Loucy (cell line): ENCODE measurements around the gene CCDC182.

Experiments used
- H2AFZ ChIP-seq: fragments of 200-600 bp; sonication (generic); 2 replicates; pipeline ENCODE4 v1.6.0; 2016; ENCODE audit warnings: antibody characterized with exemption, mild to moderate bottlenecking, low read length, moderate library complexity
- H3F3A ChIP-seq: fragments of 200-600 bp; 2 replicates; pipeline ENCODE4 v1.6.0; 2016; ENCODE audit warnings: antibody characterized with exemption, low read depth, mild to moderate bottlenecking
- H3K27me3 ChIP-seq: fragments of 200-600 bp; sonication (generic); 2 replicates; pipeline ENCODE4 v1.6.1; 2014; ENCODE audit warnings: low read length, mild to moderate bottlenecking; ENCODE audit not compliant: insufficient read depth, poor library complexity, severe bottlenecking
- H3K36me3 ChIP-seq: fragments of 200-600 bp; sonication (generic); 2 replicates; pipeline ENCODE4 v1.6.1; 2016; ENCODE audit warnings: low read length; ENCODE audit not compliant: insufficient read depth
- H3K4me1 ChIP-seq: fragments of 200-600 bp; sonication (generic); 2 replicates; pipeline ENCODE4 v1.5.1; 2014; ENCODE audit warnings: low read length, mild to moderate bottlenecking; ENCODE audit not compliant: insufficient read depth, poor library complexity, severe bottlenecking
- H3K4me2 ChIP-seq: fragments of 200-600 bp; sonication (generic); 2 replicates; pipeline ENCODE4 v1.6.0; 2014; ENCODE audit warnings: antibody characterized with exemption, low read length, low read depth, mild to moderate bottlenecking; ENCODE audit not compliant: poor library complexity, severe bottlenecking
- H3K4me3 ChIP-seq: fragments of 200-600 bp; sonication (generic); 2 replicates; pipeline ENCODE4 v1.5.1; 2014; ENCODE audit warnings: low read length, mild to moderate bottlenecking, mixed read lengths; ENCODE audit not compliant: poor library complexity, severe bottlenecking
- H3K79me2 ChIP-seq: fragments of 200-600 bp; sonication (generic); 2 replicates; pipeline ENCODE4 v1.6.1; 2014; ENCODE audit warnings: low read length; ENCODE audit not compliant: insufficient read depth
- H3K9ac ChIP-seq: fragments of 200-600 bp; sonication (generic); 2 replicates; pipeline ENCODE4 v1.6.0; 2014; ENCODE audit warnings: mild to moderate bottlenecking, low read depth, low read length, moderate library complexity; ENCODE audit not compliant: poor library complexity, severe bottlenecking
- H3K9me2 ChIP-seq: fragments of 200-600 bp; sonication (generic); replicated peaks from 2 replicates; pipeline ENCODE4 v1.6.1; 2016; ENCODE audit warnings: low read depth, low read length, mixed read lengths
- H3K9me3 ChIP-seq: fragments of 200-600 bp; sonication (generic); 2 replicates; pipeline ENCODE4 v1.6.1; 2014; ENCODE audit warnings: mild to moderate bottlenecking, antibody characterized with exemption, low read length, low read depth; ENCODE audit not compliant: insufficient read depth
- H4K20me1 ChIP-seq: fragments of 200-600 bp; sonication (generic); 2 replicates; pipeline ENCODE4 v1.6.0; 2014; ENCODE audit warnings: antibody characterized with exemption, low read length, mild to moderate bottlenecking; ENCODE audit not compliant: insufficient read depth, poor library complexity, severe bottlenecking
- CTCF ChIP-seq: fragments of 200-600 bp; sonication (generic); conservative IDR thresholded peaks from 2 replicates; pipeline ENCODE4 v1.5.1; 2014; ENCODE audit warnings: mild to moderate bottlenecking, antibody characterized with exemption, low read length
- EZH2phosphoT487 ChIP-seq: fragments of 200-600 bp; IDR thresholded peaks from 2 replicates; pipeline ENCODE4 v1.6.1; 2018; ENCODE audit warnings: antibody characterized with exemption, mild to moderate bottlenecking, moderate library complexity, borderline replicate concordance

Gene CCDC182

GRCh38 chr17:57724729-57725125, 20.4 kb downstream of the CCDC182 start:
- Histone ChIP-seq H3K27me3 (no peaks in the 10 kb centered on the region), H3F3A (no peaks in the 10 kb centered on the region), H4K20me1 (no peaks in the 10 kb centered on the region), H3K4me3 (no peak overlapping the region), H3K4me2 (no peak overlapping the region), H3K9me2 (no peaks in the 10 kb centered on the region), H2AFZ (no peak overlapping the region), H3K9me3 (no peaks in the 10 kb centered on the region), H3K79me2 (no peaks in the 10 kb centered on the region), H3K9ac (no peak overlapping the region), H3K36me3 (no peaks in the 10 kb centered on the region), H3K4me1 (peaks cover 4% of the 10 kb centered on the region)
- TF ChIP-seq EZH2phosphoT487 (no peak), CTCF (no peak)

GRCh38 chr17:57724026-57724728, 20.9 kb downstream of the CCDC182 start:
- Histone ChIP-seq H4K20me1 (no peaks in the 10 kb centered on the region), H3K79me2 (no peaks in the 10 kb centered on the region), H3K4me3 (no peak overlapping the region), H3F3A (no peaks in the 10 kb centered on the region), H3K27me3 (no peaks in the 10 kb centered on the region), H3K36me3 (no peaks in the 10 kb centered on the region), H3K4me1 (peaks cover 4% of the 10 kb centered on the region), H2AFZ (no peak overlapping the region), H3K4me2 (no peak overlapping the region), H3K9ac (no peak overlapping the region), H3K9me2 (no peaks in the 10 kb centered on the region), H3K9me3 (no peaks in the 10 kb centered on the region)
- TF ChIP-seq CTCF (no peak), EZH2phosphoT487 (no peak)

- TF ChIP-seq EZH2phosphoT487 (no peak), CTCF (no peak)
- Histone ChIP-seq H3K27me3 (no peaks in the 10 kb centered on the region), H2AFZ (no peak overlapping the region), H3K4me2 (no peak overlapping the region), H3K36me3 (no peaks in the 10 kb centered on the region), H3K9me2 (no peaks in the 10 kb centered on the region), H3K9ac (no peak overlapping the region), H3K4me1 (peaks cover 4% of the 10 kb centered on the region), H3K79me2 (no peaks in the 10 kb centered on the region), H3F3A (no peaks in the 10 kb centered on the region), H3K9me3 (no peaks in the 10 kb centered on the region), H3K4me3 (no peak overlapping the region), H4K20me1 (no peaks in the 10 kb centered on the region)
These were observed 21.6 kb downstream of the CCDC182 start for GRCh38 chr17:57723427-57724025.
